Cortex of kidney (tissue), 1 donor: ENCODE data around the gene ZDHHC18.
A peak's percentile ranks its signal among the peaks of the same experiment; 100 is the strongest.
"Not testable (repeated sequence)": the region's sequence is repeated elsewhere in the genome, so short reads cannot be mapped to it uniquely, and the experiment has no call there.

Experiments used
- DNase-seq: peaks from one replicate; lab custom pipeline; 2025; lab: John Stamatoyannopoulos, UW

Gene ZDHHC18

DNA sequence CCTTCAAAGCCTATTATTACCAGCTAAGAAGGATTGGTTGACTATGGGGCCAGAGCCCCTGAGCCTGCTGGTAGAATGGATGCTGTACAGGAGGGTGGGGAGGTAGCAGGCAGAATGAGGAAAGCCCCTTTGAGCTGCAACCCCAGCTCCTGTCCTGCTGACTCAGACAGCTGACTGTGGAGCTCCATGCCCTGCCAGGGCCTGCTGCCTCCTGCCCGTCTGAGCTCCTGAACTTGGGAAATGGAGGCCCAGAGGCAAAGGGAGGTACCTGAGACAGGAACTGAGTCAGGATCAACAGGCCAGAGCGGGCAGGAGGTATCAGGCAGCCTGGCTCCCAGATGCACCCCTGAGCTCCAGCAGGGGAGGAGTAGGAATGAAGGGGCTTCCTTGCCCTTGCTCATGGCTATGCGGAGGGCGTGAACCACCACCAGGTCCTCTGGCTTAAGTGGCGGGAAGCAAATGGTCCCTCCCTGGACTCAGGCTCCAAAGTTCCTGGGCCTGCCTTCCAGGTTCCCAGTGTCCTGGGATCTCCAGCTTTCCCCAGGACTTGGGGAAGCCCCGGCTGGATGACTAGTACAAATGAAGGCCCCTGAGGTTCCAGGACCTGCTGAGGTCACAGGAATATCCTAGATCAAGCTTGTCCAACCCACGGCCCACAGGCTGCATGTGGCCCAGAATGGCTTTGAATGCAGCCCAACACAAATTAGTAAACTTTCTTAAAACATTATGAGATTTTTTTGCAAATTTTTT, 32.6 kb downstream of the ZDHHC18 start:
- no peak for DNase-seq

DNA sequence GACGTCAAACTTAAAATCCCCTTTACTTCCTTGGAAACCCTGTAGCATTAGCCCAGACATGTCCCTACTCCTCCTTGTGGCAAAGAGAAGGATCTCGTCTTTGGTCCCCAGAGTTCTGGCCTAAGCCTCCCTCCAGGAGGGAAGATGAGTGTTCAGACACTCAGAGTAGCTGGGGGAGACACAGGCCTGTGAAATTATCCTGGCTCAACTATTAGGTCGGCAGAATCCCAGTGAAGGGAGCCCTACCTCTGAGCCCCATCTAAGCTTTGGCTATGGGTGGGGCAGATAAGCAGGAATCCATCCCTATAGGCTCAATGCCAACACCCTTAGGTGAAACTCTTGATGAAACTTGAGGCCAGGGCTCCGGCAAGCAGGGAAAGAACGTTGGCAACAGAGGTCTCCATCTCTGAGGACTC, 34.8 kb downstream of the ZDHHC18 start:
- no peak for DNase-seq

- no peak for DNase-seq
These were observed 35.4 kb downstream of the ZDHHC18 start for GRCh38 chr1:26861889-26862378.

GRCh38 chr1:26862781-26863684, 36.5 kb downstream of the ZDHHC18 start, which contains the start of gene SFN:
SFN (plus strand) TSS chr1:26863149; CDS start chr1:26863213, 64 bp downstream.
- no peak for DNase-seq

GRCh38 chr1:26863685-26864077, 37.2 kb downstream of the ZDHHC18 start:
- DNase-seq, result no peak

- peak; percentile 55 for DNase-seq
These were observed 38.4 kb downstream of the ZDHHC18 start for GRCh38 chr1:26864610-26865480.

GRCh38 chr1:26873097-26873496, 46.6 kb downstream of the ZDHHC18 start:
- not testable (repeated sequence) for DNase-seq

GRCh38 chr1:26874896-26875295, 48.4 kb downstream of the ZDHHC18 start:
- DNase-seq, result no peak

DNA sequence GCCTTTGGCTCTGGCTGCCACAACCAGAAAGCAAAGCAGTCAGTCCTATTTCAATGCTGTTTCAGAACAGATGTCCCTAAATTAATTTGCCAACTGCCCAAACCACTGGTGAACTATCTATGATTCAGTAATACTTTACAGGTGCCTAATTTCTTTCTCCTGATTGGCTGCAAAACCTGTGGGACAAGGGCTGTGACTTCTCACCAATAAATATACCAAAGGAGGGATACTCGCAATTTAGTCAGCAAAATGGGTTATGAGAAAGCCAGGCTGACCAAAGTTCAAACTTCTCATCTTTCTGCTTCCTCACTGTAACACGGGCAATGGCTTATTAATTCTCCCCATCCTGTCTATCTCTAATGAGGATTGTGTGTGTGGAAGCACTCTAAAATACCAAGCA, 50.8 kb downstream of the ZDHHC18 start:
- no peak for DNase-seq

- DNase-seq, result no peak
These were observed 53.3 kb downstream of the ZDHHC18 start for GRCh38 chr1:26879793-26880192.

GRCh38 chr1:26881611-26882010, 55.1 kb downstream of the ZDHHC18 start:
- DNase-seq, result not testable (repeated sequence)

DNA sequence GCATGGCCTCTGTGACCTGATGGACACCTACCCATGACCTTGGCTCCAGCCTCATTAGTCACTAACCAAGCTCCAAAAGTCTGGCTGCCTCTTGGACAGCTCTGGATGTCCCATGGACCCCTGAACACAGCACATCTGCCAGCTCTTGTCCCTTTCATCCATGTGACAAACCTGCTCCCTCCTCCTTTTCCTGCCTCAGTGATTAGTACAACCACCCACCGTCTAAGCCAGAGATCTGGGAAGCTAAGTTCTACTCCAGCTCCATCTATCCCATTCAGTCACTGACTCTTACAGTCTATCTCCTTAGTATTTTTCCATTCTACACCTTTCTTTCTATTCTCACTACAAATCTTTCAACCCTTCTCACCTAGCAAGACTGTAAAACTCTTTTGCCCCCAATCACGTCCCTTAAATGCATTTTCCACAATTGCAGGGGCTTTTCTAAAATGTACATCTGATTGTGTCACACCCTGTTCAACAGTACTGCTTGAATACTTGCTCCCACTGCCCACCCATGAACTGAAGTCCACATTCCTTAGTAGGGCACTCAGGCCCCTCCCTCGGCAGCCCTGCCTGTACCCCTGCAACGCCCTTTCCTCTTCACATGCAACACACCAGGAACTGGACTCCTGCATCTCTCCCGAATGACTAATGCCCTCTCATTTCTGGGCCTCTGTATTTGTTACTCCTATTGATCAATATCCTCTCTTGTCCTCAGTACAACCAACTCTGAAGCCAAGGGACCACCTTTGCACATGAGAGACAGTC, 56.4 kb downstream of the ZDHHC18 start:
- DNase-seq, result no peak

DNA sequence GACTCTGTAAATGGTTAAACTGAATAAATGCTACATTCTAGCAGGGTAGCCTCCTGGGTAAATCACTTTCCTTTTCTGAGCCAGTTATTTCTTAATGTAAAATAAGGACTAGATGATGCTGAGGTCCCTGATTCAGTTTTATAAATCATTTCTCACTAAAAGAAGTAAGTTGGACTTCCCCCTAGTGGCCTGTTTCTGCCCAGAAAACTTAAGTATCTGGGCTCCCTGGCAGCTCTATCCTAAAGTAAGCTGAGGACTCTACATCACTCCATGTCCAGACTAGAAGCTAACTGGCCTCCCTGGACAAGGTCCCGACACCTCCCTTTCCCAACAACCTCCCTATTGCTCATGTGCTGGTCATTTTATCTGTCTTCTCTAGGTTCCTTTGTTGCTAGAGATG, 60.6 kb downstream of the ZDHHC18 start:
- no peak for DNase-seq

GRCh38 chr1:26888231-26888630, 61.7 kb downstream of the ZDHHC18 start:
- no peak for DNase-seq

GRCh38 chr1:26889551-26890466, 63.3 kb downstream of the ZDHHC18 start, which contains the start of gene GPN2:
GPN2 (minus strand) TSS chr1:26890283; CDS start chr1:26890096, 187 bp downstream.
- DNase-seq, result no peak

DNA sequence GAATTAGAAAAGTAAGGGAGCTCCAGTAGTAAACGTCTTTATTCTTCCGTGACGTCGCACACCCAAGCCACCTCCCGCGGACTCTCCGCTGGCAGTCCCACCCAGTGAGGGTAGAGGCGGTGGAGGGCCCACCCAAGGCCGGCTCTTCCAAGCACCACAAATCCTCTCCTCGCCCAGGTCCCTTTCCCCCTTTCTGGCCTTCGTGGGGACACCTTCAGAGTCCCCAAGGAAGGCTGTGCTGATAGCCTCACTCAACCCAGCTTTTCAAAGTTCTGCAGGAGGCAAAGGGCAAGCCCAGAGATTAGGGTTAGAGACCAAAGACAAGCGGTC, 63.9 kb downstream of the ZDHHC18 start:
- no peak for DNase-seq

DNA sequence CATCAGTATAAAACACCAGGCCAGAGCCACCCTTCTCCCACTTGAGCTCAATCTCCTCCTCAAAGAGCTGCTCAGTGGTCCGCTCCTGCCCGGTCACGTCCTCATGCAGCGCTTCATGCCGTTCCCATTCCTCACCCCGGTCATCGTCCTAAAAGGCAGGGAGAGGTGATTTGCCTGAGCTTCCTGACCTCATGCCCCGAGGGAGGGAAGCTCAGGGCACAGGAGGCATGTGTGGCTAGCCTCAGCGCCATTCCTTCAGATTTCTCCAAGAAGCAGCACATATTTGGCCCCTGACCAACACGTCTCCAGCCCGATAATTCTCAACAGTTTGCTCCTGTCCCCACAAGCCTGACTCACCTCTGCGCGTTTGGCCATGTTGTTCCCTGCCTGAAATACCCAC, 67.8 kb downstream of the ZDHHC18 start:
- DNase-seq, result no peak

- DNase-seq, result no peak
These were observed 70.9 kb downstream of the ZDHHC18 start for GRCh38 chr1:26897351-26897750.

- peak; percentile 15 for DNase-seq
These were observed 73.7 kb downstream of the ZDHHC18 start, which contains the start of gene GPATCH3 for GRCh38 chr1:26900001-26900814. GPATCH3 (minus strand) TSS chr1:26900467; CDS start chr1:26900442, 25 bp downstream.
